Measurements from ENCODE around the gene NPHP4. TPM values are rescaled to one million over a fixed set of nuclear protein-coding genes. Genes with fewer than 3 reads are reported as not detected.
"Not testable (repeated sequence)": the region's sequence is repeated elsewhere in the genome, so short reads cannot be mapped to it uniquely, and the experiment has no call there.

NPHP4 gene
- polyA plus RNA-seq, 2 of the 4 experiments (the other 2 are of a cell fraction): 2.9 to 5.1 TPM

GRCh38 chr1:5926686-5927435 lies 65.4 kb downstream of the NPHP4 start (continued):
- no peak for TF ChIP-seq HMGXB4 (CRISPR knock-in tag; IDR thresholded peaks at IDR 0.05; ENCODE audit: borderline replicate concordance)
- TF ChIP-seq HEYL (CRISPR knock-in tag; IDR thresholded peaks at IDR 0.05): no peak

GRCh38 chr1:5922700-5923330 lies 69.4 kb downstream of the NPHP4 start:
- H3K9me3 ChIP-seq; H3K4me3 ChIP-seq; H3K27ac ChIP-seq; CTCF ChIA-PET; POLR2A ChIA-PET; H3K4me1 ChIP-seq; DNase-seq (ENCODE audit: low read depth in 1 of 2, low spot score in 1 of 2); ATAC-seq; H3K4me2 ChIP-seq; FAIRE-seq: not testable (repeated sequence)
- WGBS (ENCODE audit: missing lambda C conversion rate): 92% methylated on average over 16 of the region's 21 CpGs

DNA sequence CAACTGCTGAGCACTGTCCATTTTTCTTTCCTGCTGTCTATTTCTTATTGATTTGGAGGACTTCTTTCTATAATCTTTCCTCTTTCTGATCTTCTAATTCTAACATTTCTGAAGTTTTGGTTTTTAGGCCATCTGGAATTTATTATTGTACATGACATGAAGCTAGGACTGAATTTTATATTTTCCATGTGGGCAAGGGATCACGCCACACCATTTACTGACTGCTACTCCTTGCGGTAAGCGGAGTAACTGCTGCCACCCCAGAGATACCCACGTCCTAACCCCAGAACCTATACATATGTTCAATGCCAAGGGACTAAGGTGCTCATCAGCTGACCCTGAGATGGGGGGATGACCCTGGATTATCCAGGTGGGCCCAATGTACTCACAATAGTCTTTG lies 70.6 kb downstream of the NPHP4 start:
- H3K27ac ChIP-seq: no peak overlapping the region
- H3K4me2 ChIP-seq: no peak overlapping the region
- H3K9me3 ChIP-seq: no peaks in the 10 kb centered on the region
- H3K4me1 ChIP-seq: no peaks in the 10 kb centered on the region
- TF ChIP-seq ATOH8 (CRISPR knock-in tag; IDR thresholded peaks at IDR 0.05; ENCODE audit: low read depth) (no peak), ZNF302 (CRISPR knock-in tag; IDR thresholded peaks at IDR 0.05) (no peak), RFX5 (IDR thresholded peaks at IDR 0.05) (no peak), CBX8 (IDR thresholded peaks at IDR 0.05) (no peak), POLR2A (IDR thresholded peaks at IDR 0.05; ENCODE audit: low read length) (no peak), JUN (IDR thresholded peaks at IDR 0.05) (no peak), RNF2 (IDR thresholded peaks at IDR 0.05; ENCODE audit: borderline replicate concordance, low read depth) (no peak), NPAS2 (CRISPR knock-in tag; IDR thresholded peaks at IDR 0.05; ENCODE audit: borderline replicate concordance) (no peak), NFE2L2 (conservative IDR thresholded peaks at IDR 0.05; ENCODE audit: low read length) (no peak), CHD2 (IDR thresholded peaks at IDR 0.05; ENCODE audit: low read length, partially characterized antibody) (no peak)
- TF ChIP-seq, protein P1, sequence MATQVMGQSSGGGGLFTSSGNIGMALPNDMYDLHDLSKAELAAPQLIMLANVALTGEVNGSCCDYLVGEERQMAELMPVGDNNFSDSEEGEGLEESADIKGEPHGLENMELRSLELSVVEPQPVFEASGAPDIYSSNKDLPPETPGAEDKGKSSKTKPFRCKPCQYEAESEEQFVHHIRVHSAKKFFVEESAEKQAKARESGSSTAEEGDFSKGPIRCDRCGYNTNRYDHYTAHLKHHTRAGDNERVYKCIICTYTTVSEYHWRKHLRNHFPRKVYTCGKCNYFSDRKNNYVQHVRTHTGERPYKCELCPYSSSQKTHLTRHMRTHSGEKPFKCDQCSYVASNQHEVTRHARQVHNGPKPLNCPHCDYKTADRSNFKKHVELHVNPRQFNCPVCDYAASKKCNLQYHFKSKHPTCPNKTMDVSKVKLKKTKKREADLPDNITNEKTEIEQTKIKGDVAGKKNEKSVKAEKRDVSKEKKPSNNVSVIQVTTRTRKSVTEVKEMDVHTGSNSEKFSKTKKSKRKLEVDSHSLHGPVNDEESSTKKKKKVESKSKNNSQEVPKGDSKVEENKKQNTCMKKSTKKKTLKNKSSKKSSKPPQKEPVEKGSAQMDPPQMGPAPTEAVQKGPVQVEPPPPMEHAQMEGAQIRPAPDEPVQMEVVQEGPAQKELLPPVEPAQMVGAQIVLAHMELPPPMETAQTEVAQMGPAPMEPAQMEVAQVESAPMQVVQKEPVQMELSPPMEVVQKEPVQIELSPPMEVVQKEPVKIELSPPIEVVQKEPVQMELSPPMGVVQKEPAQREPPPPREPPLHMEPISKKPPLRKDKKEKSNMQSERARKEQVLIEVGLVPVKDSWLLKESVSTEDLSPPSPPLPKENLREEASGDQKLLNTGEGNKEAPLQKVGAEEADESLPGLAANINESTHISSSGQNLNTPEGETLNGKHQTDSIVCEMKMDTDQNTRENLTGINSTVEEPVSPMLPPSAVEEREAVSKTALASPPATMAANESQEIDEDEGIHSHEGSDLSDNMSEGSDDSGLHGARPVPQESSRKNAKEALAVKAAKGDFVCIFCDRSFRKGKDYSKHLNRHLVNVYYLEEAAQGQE (IDR thresholded peaks at IDR 0.05): no peak
- TF ChIP-seq, protein P2, sequence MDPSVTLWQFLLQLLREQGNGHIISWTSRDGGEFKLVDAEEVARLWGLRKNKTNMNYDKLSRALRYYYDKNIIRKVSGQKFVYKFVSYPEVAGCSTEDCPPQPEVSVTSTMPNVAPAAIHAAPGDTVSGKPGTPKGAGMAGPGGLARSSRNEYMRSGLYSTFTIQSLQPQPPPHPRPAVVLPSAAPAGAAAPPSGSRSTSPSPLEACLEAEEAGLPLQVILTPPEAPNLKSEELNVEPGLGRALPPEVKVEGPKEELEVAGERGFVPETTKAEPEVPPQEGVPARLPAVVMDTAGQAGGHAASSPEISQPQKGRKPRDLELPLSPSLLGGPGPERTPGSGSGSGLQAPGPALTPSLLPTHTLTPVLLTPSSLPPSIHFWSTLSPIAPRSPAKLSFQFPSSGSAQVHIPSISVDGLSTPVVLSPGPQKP (IDR thresholded peaks at IDR 0.05; ENCODE audit: low read depth, low read length): no peak
- DNase-seq (ENCODE audit: low read depth in 1 of 2, low spot score in 1 of 2) (no peak), FAIRE-seq (no peak), ATAC-seq (no peak)
- ChIA-PET POLR2A (no interaction called here), CTCF (no interaction called here)
- 82% methylated on average over 4 of the region's 4 CpGs for WGBS (ENCODE audit: missing lambda C conversion rate)
- no peak overlapping the region for H3K4me3 ChIP-seq
